CD4-positive, alpha-beta T cell treated with Interleukin-4 for 4 hours (primary cell): ENCODE data around the gene CD247.
"Not testable (repeated sequence)": the region's sequence is repeated elsewhere in the genome, so short reads cannot be mapped to it uniquely, and the experiment has no call there.

Experiments used
- DNase-seq: peaks from one replicate; pipeline ENCODE4 v3.0.0-alpha.2; 2020

The CD247 gene

GRCh38 chr1:167518331-167518700 lies at the start of gene CD247:
Gene CD247 (minus strand): TSS chr1:167518529. CDS start chr1:167518465, 64 bp downstream.
- DNase-seq = peak; percentile 88

GRCh38 chr1:167567663-167568062 lies 49.3 kb upstream of the CD247 start:
- DNase-seq = no peak

GRCh38 chr1:167566766-167567165 lies 48.4 kb upstream of the CD247 start:
- DNase-seq = no peak

GRCh38 chr1:167565922-167566321 lies 47.6 kb upstream of the CD247 start:
- no peak for DNase-seq

- DNase-seq = no peak
These were observed 46.4 kb upstream of the CD247 start for GRCh38 chr1:167564612-167565270.

GRCh38 chr1:167563579-167564246 lies 45.4 kb upstream of the CD247 start:
- DNase-seq = no peak

- no peak for DNase-seq
These were observed 44.4 kb upstream of the CD247 start for GRCh38 chr1:167562702-167563101.

GRCh38 chr1:167561753-167562152 lies 43.4 kb upstream of the CD247 start:
- DNase-seq = no peak

- DNase-seq = peak; percentile 81
These were observed 37.8 kb upstream of the CD247 start for GRCh38 chr1:167555971-167556714.

- DNase-seq = not testable (repeated sequence)
These were observed 36.7 kb upstream of the CD247 start for GRCh38 chr1:167555072-167555471.

- no peak for DNase-seq
These were observed 35.9 kb upstream of the CD247 start for GRCh38 chr1:167554028-167554779.

- DNase-seq = peak; percentile 83
These were observed 35.1 kb upstream of the CD247 start, which contains the start of gene CREG1 for GRCh38 chr1:167553136-167554027. Gene CREG1 (minus strand): TSS chr1:167553762.

- no peak for DNase-seq
These were observed 33.0 kb upstream of the CD247 start for GRCh38 chr1:167551362-167551761.

GRCh38 chr1:167548059-167548932 lies 30.0 kb upstream of the CD247 start:
- DNase-seq = no peak

- no peak for DNase-seq
These were observed 28.6 kb upstream of the CD247 start for GRCh38 chr1:167546935-167547334.

GRCh38 chr1:167545349-167545748 lies 27.0 kb upstream of the CD247 start:
- no peak for DNase-seq

GRCh38 chr1:167544447-167545093 lies 26.2 kb upstream of the CD247 start:
- DNase-seq = no peak

GRCh38 chr1:167543199-167543990 lies 25.1 kb upstream of the CD247 start:
- DNase-seq = no peak
